ENCODE measurements around the gene STAB1. TPM values are rescaled to one million over a fixed set of nuclear protein-coding genes. Genes with fewer than 3 reads are reported as not detected.

STAB1 gene
- total and polyA plus RNA-seq, 10 of the 15 experiments (the other 5 are each of a cell fraction or from before 2014, with no cell fraction given), result 0.46 TPM; not detected in 9

DNA sequence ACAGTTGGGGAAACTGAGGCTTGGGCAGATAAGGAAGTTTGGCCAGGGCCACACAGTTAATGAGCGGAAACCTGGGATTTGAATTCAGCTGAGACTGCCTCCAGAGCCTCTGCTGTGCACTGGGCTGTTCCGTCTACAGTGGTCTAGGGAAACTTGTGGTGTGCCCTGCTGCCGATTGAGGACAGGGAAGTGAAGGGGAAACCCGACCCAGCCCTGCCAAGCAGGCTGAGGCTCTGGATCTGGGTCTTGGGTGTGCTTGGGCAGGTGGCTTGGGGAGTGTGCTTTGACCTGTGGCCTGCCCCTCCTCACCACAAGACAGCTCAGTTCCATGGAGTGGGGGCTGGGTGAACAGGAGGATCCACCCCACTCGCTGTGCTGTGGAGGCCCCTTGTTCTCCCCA is 22.1 kb upstream of the STAB1 start:
- H3K9me3 ChIP-seq (replicated peaks; ENCODE audit: control insufficient read depth, insufficient read depth, low read length), result no peaks in the 10 kb centered on the region
- CTCF ChIA-PET, result no interaction called here
- no peaks in the 10 kb centered on the region for H3K4me1 ChIP-seq (ENCODE audit: control insufficient read depth, insufficient read depth, low read length)
- H3K9ac ChIP-seq (ENCODE audit: control insufficient read depth, insufficient read depth, low read length), result no peak overlapping the region
- no peak overlapping the region for H2AFZ ChIP-seq (ENCODE audit: control insufficient read depth, low read depth, low read length)
- in situ Hi-C loops (cut with MboI), result no loop called here
- DNase-seq (ENCODE audit: low read depth, low spot score) (no peak), FAIRE-seq (no peak), ATAC-seq (no peak)
- H4K20me1 ChIP-seq (ENCODE audit: control insufficient read depth, insufficient read depth), result no peaks in the 10 kb centered on the region
- no peak overlapping the region for H3K4me2 ChIP-seq (ENCODE audit: control insufficient read depth, insufficient read depth)
- WGBS (ENCODE audit: insufficient coverage, insufficient replicate concordance, low lambda C conversion rate, missing lambda C conversion rate), result 89% methylated on average over 5 of the region's 5 CpGs
- POLR2A ChIA-PET, result interaction anchor here (1.5 kb wide), 1 partner anchor 11 kb away, joined by 4 read pairs; no protein-coding TSS in a partner anchor
- intact Hi-C loops (cut with micrococcal nuclease; ENCODE audit: unreplicated experiment), result no loop called here
- SMC1A ChIA-PET (ENCODE audit: uncharacterized antibody, unreplicated experiment), result no interaction called here
- no TSS peak for BruUV-seq (replicated peaks)
- H3K79me2 ChIP-seq (ENCODE audit: control insufficient read depth, insufficient read depth, low read length), result no peaks in the 10 kb centered on the region
- RAD21 ChIA-PET (ENCODE audit: unreplicated experiment), result interaction anchor here (1.4 kb wide), 1 partner anchor 209 kb away, joined by 3 read pairs; no protein-coding TSS in a partner anchor
- TF ChIP-seq IKZF2 (IDR thresholded peaks at IDR 0.05) (no peak), SKIL (IDR thresholded peaks at IDR 0.05; ENCODE audit: low read depth, poor library complexity, severe bottlenecking) (no peak), CBX5 (IDR thresholded peaks at IDR 0.05; ENCODE audit: low read depth) (no peak), ZBTB33 (IDR thresholded peaks at IDR 0.05) (no peak), TARDBP (IDR thresholded peaks at IDR 0.05; ENCODE audit: borderline replicate concordance) (no peak), ZNF207 (IDR thresholded peaks at IDR 0.05; ENCODE audit: borderline replicate concordance) (no peak), SREBF2 (IDR thresholded peaks at IDR 0.05; ENCODE audit: low read length) (no peak), ZZZ3 (IDR thresholded peaks at IDR 0.05; ENCODE audit: control insufficient read depth, insufficient read length, low read depth) (no peak), ZBED1 (IDR thresholded peaks at IDR 0.05; ENCODE audit: borderline replicate concordance) (no peak), EED (IDR thresholded peaks at IDR 0.05; ENCODE audit: low read depth) (no peak), YBX1 (IDR thresholded peaks at IDR 0.05) (no peak), MXI1 (IDR thresholded peaks at IDR 0.05; ENCODE audit: low read depth, low read length) (no peak), FOXK2 (IDR thresholded peaks at IDR 0.05) (no peak), PAX8 (IDR thresholded peaks at IDR 0.05) (no peak), FOXM1 (IDR thresholded peaks at IDR 0.05; ENCODE audit: low read depth, low read length) (no peak)
- TF ChIP-seq, protein P1, sequence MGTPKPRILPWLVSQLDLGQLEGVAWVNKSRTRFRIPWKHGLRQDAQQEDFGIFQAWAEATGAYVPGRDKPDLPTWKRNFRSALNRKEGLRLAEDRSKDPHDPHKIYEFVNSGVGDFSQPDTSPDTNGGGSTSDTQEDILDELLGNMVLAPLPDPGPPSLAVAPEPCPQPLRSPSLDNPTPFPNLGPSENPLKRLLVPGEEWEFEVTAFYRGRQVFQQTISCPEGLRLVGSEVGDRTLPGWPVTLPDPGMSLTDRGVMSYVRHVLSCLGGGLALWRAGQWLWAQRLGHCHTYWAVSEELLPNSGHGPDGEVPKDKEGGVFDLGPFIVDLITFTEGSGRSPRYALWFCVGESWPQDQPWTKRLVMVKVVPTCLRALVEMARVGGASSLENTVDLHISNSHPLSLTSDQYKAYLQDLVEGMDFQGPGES (IDR thresholded peaks at IDR 0.05), result no peak
- TF ChIP-seq, protein P2, sequence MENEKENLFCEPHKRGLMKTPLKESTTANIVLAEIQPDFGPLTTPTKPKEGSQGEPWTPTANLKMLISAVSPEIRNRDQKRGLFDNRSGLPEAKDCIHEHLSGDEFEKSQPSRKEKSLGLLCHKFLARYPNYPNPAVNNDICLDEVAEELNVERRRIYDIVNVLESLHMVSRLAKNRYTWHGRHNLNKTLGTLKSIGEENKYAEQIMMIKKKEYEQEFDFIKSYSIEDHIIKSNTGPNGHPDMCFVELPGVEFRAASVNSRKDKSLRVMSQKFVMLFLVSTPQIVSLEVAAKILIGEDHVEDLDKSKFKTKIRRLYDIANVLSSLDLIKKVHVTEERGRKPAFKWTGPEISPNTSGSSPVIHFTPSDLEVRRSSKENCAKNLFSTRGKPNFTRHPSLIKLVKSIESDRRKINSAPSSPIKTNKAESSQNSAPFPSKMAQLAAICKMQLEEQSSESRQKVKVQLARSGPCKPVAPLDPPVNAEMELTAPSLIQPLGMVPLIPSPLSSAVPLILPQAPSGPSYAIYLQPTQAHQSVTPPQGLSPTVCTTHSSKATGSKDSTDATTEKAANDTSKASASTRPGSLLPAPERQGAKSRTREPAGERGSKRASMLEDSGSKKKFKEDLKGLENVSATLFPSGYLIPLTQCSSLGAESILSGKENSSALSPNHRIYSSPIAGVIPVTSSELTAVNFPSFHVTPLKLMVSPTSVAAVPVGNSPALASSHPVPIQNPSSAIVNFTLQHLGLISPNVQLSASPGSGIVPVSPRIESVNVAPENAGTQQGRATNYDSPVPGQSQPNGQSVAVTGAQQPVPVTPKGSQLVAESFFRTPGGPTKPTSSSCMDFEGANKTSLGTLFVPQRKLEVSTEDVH (IDR thresholded peaks at IDR 0.05; ENCODE audit: low read depth, partially characterized antibody), result no peak
- no peaks in the 10 kb centered on the region for H3K27me3 ChIP-seq (replicated peaks in 1 of 2; ENCODE audit: control insufficient read depth in 2 of 2, insufficient read depth in 2 of 2, low read length in 1 of 2)
- H3K27ac ChIP-seq (ENCODE audit: control insufficient read depth, insufficient read depth), result no peak overlapping the region
- peaks cover 21 to 31% of the 10 kb centered on the region in 2 experiments for H3K36me3 ChIP-seq (ENCODE audit: control insufficient read depth in 2 of 2, insufficient read depth in 2 of 2, low read length in 1 of 2)
- no peak overlapping the region for H3K4me3 ChIP-seq

Data from GM12878 (cell line).